Peyer's patch (tissue), 4 donors: ENCODE results near the gene DOCK7. TPM values are rescaled to one million over a fixed set of nuclear protein-coding genes. Genes with fewer than 3 reads are reported as not detected.

Experiments used
- DNase-seq, 3 donors: peaks; one replicate each; pipeline ENCODE4 v3.0.0-alpha.2; 2017 to 2019
- H3K27ac ChIP-seq, 4 donors: fragments of 200-600 bp; sonication (generic); one replicate each; pipeline ENCODE4 v1.5.1; 2016 to 2019
- H3K27me3 ChIP-seq, 2 donors: fragments of 200-600 bp; sonication (generic); one replicate each; pipeline ENCODE4 v1.5.1; 2019
- H3K36me3 ChIP-seq, 3 donors: fragments of 200-600 bp; sonication (generic); one replicate each; pipeline ENCODE4 v1.5.1; 2016 to 2019
- H3K4me1 ChIP-seq, 4 donors: fragments of 200-600 bp; sonication (generic); one replicate each; pipeline ENCODE4 v1.5.1; 2016 to 2019
- H3K4me3 ChIP-seq, 4 donors: fragments of 200-600 bp; sonication (generic); 1 replicate in 3 of 4; 2 replicates in 1 of 4; pipeline ENCODE4 v1.5.1; 2016 to 2019; ENCODE audit warnings: mild to moderate bottlenecking in 1 of 4
- H3K9me3 ChIP-seq, 4 donors: fragments of 200-600 bp; sonication (generic); one replicate each; pipeline ENCODE4 v1.5.1; 2016 to 2019; ENCODE audit warnings: mild to moderate bottlenecking in 1 of 4
- POLR2A ChIP-seq, 2 donors: fragments of 450-650 bp; IDR thresholded peaks; one replicate each; pipeline ENCODE4 v1.5.1; 2017; ENCODE audit warnings: antibody characterized with exemption in 2 of 2, mild to moderate bottlenecking in 2 of 2, moderate library complexity in 2 of 2
- total RNA-seq, 4 donors: library from RNA; depleted of rRNA; stranded (reverse); fragments of >200 nt; gene quantifications; one replicate each; pipeline ENCODE4 v1.1.0, GENCODE V29; 2016
- TF ChIP-seq, protein P1 (sequence below), 6 experiments: fragments of 450-650 bp in 4 of 6; fragments of 200-600 bp in 2 of 6; sonication (generic) in 1 of 6; IDR thresholded peaks; one replicate each; pipeline ENCODE4 v1.5.1; 2017 to 2019; ENCODE audit warnings: antibody characterized with exemption in 6 of 6, mild to moderate bottlenecking in 3 of 6, moderate library complexity in 1 of 6

DOCK7 gene
- total RNA-seq, 4 donors from 2014 or later: 33.4 to 52.0 (median 46.8) TPM

DNA sequence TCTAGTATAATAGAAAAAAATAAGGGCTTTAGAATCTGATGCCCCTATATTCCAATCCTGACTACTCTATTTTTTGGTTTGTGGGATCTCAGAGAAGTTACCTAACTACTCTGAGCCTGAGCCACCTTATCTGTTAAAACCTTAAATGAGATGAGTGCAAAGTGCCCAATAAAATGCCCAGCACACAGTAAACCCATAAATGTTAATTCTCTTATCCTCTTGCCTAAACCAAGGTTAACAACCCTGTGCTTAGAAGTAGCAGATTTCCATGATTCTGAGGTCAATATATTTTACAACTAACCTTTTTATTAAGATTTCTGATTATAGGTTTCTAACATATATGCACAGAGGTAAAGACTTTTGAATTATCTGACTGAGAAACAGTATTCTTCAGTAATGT lies 35.8 kb downstream of the DOCK7 start:
- H3K36me3 ChIP-seq: no peaks in the 10 kb centered on the region
- no peaks in the 10 kb centered on the region for H3K4me1 ChIP-seq
- H3K9me3 ChIP-seq: no peaks in the 10 kb centered on the region
- no peak overlapping the region for H3K4me3 ChIP-seq
- no peak for DNase-seq
- TF ChIP-seq, protein P1, sequence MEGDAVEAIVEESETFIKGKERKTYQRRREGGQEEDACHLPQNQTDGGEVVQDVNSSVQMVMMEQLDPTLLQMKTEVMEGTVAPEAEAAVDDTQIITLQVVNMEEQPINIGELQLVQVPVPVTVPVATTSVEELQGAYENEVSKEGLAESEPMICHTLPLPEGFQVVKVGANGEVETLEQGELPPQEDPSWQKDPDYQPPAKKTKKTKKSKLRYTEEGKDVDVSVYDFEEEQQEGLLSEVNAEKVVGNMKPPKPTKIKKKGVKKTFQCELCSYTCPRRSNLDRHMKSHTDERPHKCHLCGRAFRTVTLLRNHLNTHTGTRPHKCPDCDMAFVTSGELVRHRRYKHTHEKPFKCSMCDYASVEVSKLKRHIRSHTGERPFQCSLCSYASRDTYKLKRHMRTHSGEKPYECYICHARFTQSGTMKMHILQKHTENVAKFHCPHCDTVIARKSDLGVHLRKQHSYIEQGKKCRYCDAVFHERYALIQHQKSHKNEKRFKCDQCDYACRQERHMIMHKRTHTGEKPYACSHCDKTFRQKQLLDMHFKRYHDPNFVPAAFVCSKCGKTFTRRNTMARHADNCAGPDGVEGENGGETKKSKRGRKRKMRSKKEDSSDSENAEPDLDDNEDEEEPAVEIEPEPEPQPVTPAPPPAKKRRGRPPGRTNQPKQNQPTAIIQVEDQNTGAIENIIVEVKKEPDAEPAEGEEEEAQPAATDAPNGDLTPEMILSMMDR (IDR thresholded peaks at IDR 0.05): no peak
- TF ChIP-seq POLR2A (IDR thresholded peaks at IDR 0.05): no peak
- no peaks in the 10 kb centered on the region for H3K27me3 ChIP-seq
- H3K27ac ChIP-seq: no peak overlapping the region

- no peak for DNase-seq
- H3K9me3 ChIP-seq: no peaks in the 10 kb centered on the region
- no peaks in the 10 kb centered on the region for H3K4me1 ChIP-seq
- H3K27me3 ChIP-seq: no peaks in the 10 kb centered on the region
- H3K4me3 ChIP-seq: no peak overlapping the region
- H3K27ac ChIP-seq: no peak overlapping the region
- peaks cover 0 to 26% (median 0%) of the 10 kb centered on the region in 3 donors for H3K36me3 ChIP-seq
- TF ChIP-seq POLR2A (IDR thresholded peaks at IDR 0.05): no peak
- TF ChIP-seq, protein P1 (IDR thresholded peaks at IDR 0.05): no peak
These were observed 44.9 kb downstream of the DOCK7 start for GRCh38 chr1:62643283-62643682.

GRCh38 chr1:62637392-62638105 lies 50.6 kb downstream of the DOCK7 start:
- H3K27me3 ChIP-seq: no peaks in the 10 kb centered on the region
- peaks cover 0 to 23% (median 0%) of the 10 kb centered on the region in 3 donors for H3K36me3 ChIP-seq
- H3K27ac ChIP-seq: no peak overlapping the region
- no peak for DNase-seq
- TF ChIP-seq, protein P1 (IDR thresholded peaks at IDR 0.05): no peak
- TF ChIP-seq POLR2A (IDR thresholded peaks at IDR 0.05): no peak
- no peaks in the 10 kb centered on the region for H3K9me3 ChIP-seq
- no peak overlapping the region for H3K4me3 ChIP-seq
- no peaks in the 10 kb centered on the region for H3K4me1 ChIP-seq

- DNase-seq: no peak
- Histone ChIP-seq H3K27ac (no peak overlapping the region), H3K27me3 (no peaks in the 10 kb centered on the region), H3K9me3 (no peaks in the 10 kb centered on the region), H3K4me1 (no peaks in the 10 kb centered on the region), H3K36me3 (peaks cover 0 to 39% (median 0%) of the 10 kb centered on the region in 3 donors), H3K4me3 (no peak overlapping the region)
- TF ChIP-seq POLR2A (IDR thresholded peaks at IDR 0.05): no peak
- TF ChIP-seq, protein P1 (IDR thresholded peaks at IDR 0.05): no peak
These were observed 59.7 kb downstream of the DOCK7 start for GRCh38 chr1:62628506-62628905.

DNA sequence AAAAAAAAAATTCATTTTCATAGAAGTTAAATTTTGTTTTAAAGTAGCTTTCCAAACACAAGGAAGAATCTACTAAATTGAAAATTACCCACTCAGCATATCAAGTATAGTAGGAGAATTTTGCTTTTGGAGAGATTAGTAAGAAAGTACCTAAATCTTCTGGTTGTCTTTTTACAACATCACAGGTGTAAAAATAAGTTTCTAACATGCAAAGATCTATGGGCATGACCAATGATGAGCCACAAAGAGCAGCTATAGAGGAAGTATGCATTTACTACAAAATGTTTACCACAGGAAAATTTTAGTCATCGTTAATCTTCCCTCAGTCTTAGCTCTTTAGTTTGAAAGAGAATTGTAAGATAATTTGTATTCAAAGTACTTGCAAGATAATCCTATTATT lies 62.8 kb downstream of the DOCK7 start:
- Histone ChIP-seq H3K27me3 (no peaks in the 10 kb centered on the region), H3K27ac (no peak overlapping the region), H3K9me3 (no peaks in the 10 kb centered on the region), H3K36me3 (peaks cover 0 to 10% (median 0%) of the 10 kb centered on the region in 3 donors), H3K4me1 (no peaks in the 10 kb centered on the region), H3K4me3 (no peak overlapping the region)
- TF ChIP-seq, protein P1 (IDR thresholded peaks at IDR 0.05): no peak
- TF ChIP-seq POLR2A (IDR thresholded peaks at IDR 0.05): no peak
- DNase-seq: no peak
